Type B pancreatic cell (in vitro differentiated cells): Measurements from ENCODE around the gene MS4A6A. TPM values are rescaled to one million over a fixed set of nuclear protein-coding genes. Genes with fewer than 3 reads are reported as not detected.

Experiments used
- DNase-seq: peaks from one replicate; pipeline ENCODE4 v3.0.0; 2021; ENCODE audit warnings: mixed read lengths; ENCODE audit not compliant: unreplicated experiment; ENCODE audit errors: extremely low spot score
- H3K27ac Mint-ChIP-seq: 2 replicates; pipeline ENCODE4 v1.8.0; 2021; ENCODE audit warnings: mild to moderate bottlenecking, mixed read lengths
- H3K27me3 Mint-ChIP-seq: 2 replicates; pipeline ENCODE4 v1.8.0; 2021; ENCODE audit warnings: mixed read lengths
- H3K36me3 Mint-ChIP-seq: 2 replicates; pipeline ENCODE4 v1.8.0; 2021; ENCODE audit warnings: mixed read lengths
- H3K4me1 Mint-ChIP-seq: one replicate; pipeline ENCODE4 v1.8.0; 2021; ENCODE audit warnings: mixed read lengths; ENCODE audit not compliant: unreplicated experiment
- H3K4me3 Mint-ChIP-seq: 2 replicates; pipeline ENCODE4 v1.8.0; 2021; ENCODE audit warnings: mild to moderate bottlenecking, mixed read lengths
- H3K9me3 Mint-ChIP-seq: 2 replicates; pipeline ENCODE4 v1.8.0; 2021; ENCODE audit warnings: mixed read lengths
- CTCF ChIP-seq: fragments of 200-600 bp; sonication (generic); conservative IDR thresholded peaks from 2 replicates; pipeline ENCODE4 v1.5.0; 2021; ENCODE audit warnings: antibody characterized with exemption, mild to moderate bottlenecking
- long read RNA-seq: library from polyadenylated mRNA; unstranded; transcript quantifications from one replicate; pipeline ENCODE4 v2.0.0, GENCODE V29; 2020
- total RNA-seq: library from RNA; stranded (reverse); gene quantifications from 2 replicates; pipeline ENCODE4 v1.2.1, GENCODE V29; 2021; ENCODE audit warnings: low replicate concordance

MS4A6A gene
- total RNA-seq, result 4.2 TPM in 1 of 2 replicates, not detected in the other
- long read RNA-seq, result 0 reads

- no peaks in the 10 kb centered on the region for H3K27me3 Mint-ChIP-seq
- H3K36me3 Mint-ChIP-seq, result no peaks in the 10 kb centered on the region
- TF ChIP-seq CTCF, result no peak
- no peaks in the 10 kb centered on the region for H3K9me3 Mint-ChIP-seq
- no peak for DNase-seq
- no peaks in the 10 kb centered on the region for H3K4me1 Mint-ChIP-seq
- no peak within 1 kb of the TSS for H3K4me3 Mint-ChIP-seq
- no peak within 1 kb of the TSS for H3K27ac Mint-ChIP-seq
Measured at GRCh38 chr11:60182541-60183330, at the start of gene MS4A6A. MS4A6A (minus strand) TSS chr11:60183083; CDS start chr11:60181727, 1,356 bp downstream.

- Mint-ChIP-seq H3K36me3 (no peaks in the 10 kb centered on the region), H3K27me3 (no peaks in the 10 kb centered on the region), H3K4me3 (no peak overlapping the region), H3K9me3 (no peaks in the 10 kb centered on the region), H3K27ac (no peak overlapping the region), H3K4me1 (no peaks in the 10 kb centered on the region)
- no peak for TF ChIP-seq CTCF
- no peak for DNase-seq
Measured at GRCh38 chr11:60230681-60231080, 47.8 kb upstream of the MS4A6A start.

- H3K27me3 Mint-ChIP-seq, result no peaks in the 10 kb centered on the region
- H3K4me1 Mint-ChIP-seq, result no peaks in the 10 kb centered on the region
- H3K4me3 Mint-ChIP-seq, result no peak overlapping the region
- TF ChIP-seq CTCF, result no peak
- no peak overlapping the region for H3K27ac Mint-ChIP-seq
- H3K9me3 Mint-ChIP-seq, result no peaks in the 10 kb centered on the region
- no peaks in the 10 kb centered on the region for H3K36me3 Mint-ChIP-seq
- DNase-seq, result no peak
Measured at GRCh38 chr11:60222141-60222540, 39.3 kb upstream of the MS4A6A start.

GRCh38 chr11:60221692-60222091 is 38.8 kb upstream of the MS4A6A start:
- DNase-seq, result no peak
- no peaks in the 10 kb centered on the region for H3K4me1 Mint-ChIP-seq
- no peaks in the 10 kb centered on the region for H3K27me3 Mint-ChIP-seq
- H3K9me3 Mint-ChIP-seq, result no peaks in the 10 kb centered on the region
- H3K4me3 Mint-ChIP-seq, result no peak overlapping the region
- no peak overlapping the region for H3K27ac Mint-ChIP-seq
- no peak for TF ChIP-seq CTCF
- no peaks in the 10 kb centered on the region for H3K36me3 Mint-ChIP-seq

- no peaks in the 10 kb centered on the region for H3K27me3 Mint-ChIP-seq
- TF ChIP-seq CTCF, result no peak
- DNase-seq, result no peak
- H3K4me1 Mint-ChIP-seq, result no peaks in the 10 kb centered on the region
- H3K9me3 Mint-ChIP-seq, result no peaks in the 10 kb centered on the region
- H3K36me3 Mint-ChIP-seq, result no peaks in the 10 kb centered on the region
- no peak overlapping the region for H3K27ac Mint-ChIP-seq
- no peak overlapping the region for H3K4me3 Mint-ChIP-seq
Measured at GRCh38 chr11:60221181-60221580, 38.3 kb upstream of the MS4A6A start.
